ENCODE data around the gene NES.
A peak's percentile ranks its signal among the peaks of the same experiment; 100 is the strongest.

Gene NES

DNA sequence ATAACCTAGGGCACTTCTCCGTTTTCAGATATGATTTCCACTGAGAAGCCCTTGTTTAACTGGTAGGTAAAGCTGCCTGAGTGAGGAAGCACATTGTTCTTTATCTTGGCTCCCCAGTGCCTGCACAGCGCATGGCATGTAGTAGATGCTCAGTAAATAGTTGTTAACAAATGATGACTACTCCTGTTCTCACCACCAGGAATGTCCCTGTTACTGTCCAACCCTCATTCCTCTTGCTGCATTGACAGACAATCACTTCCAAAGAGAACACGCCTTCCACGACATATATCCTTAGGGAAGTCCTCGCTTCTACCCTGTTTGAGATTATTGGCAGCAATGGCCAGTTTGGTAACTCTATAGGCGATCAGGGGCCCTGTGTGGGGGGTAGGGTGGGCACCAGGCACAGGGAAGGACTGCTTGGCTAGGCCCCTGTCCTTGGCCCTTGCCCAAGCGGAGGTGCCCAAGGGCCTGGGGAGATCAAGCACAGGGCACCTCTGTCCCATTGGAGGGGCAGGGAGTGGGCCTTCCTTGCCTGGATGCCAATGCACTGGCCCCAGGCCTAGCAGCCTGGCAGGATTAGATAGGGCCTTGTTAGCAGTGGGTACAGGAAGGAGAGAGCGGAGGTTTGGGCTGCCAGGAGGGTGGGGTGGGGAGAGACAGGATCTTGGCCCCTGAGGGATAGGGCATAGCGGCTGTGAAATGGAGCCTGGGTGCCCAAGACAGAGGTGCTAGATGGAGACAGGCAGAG is 10.2 kb downstream of the NES start:
- H3K27me3 ChIP-seq (ENCODE audit: control insufficient read depth, insufficient read depth, low read length) = peaks cover 6% of the 10 kb centered on the region
- H3K4me1 ChIP-seq (ENCODE audit: control insufficient read depth, insufficient read depth, low read length) = peaks cover 46% of the 10 kb centered on the region
- H3K36me3 ChIP-seq (ENCODE audit: insufficient read depth, low read length) = peaks cover 8% of the 10 kb centered on the region
- H3K9me3 ChIP-seq (replicated peaks; ENCODE audit: low read length) = no peaks in the 10 kb centered on the region
- H3K4me2 ChIP-seq (ENCODE audit: low read length) = no peak overlapping the region
- no peak overlapping the region for H3K4me3 ChIP-seq (ENCODE audit: low read length)
- H3K9ac ChIP-seq (ENCODE audit: low read depth, low read length) = no peak overlapping the region

GRCh38 chr1:156665539-156665938 is 11.7 kb downstream of the NES start:
- H3K4me2 ChIP-seq (ENCODE audit: low read length) = peak overlapping the region; percentile 70
- peaks cover 61% of the 10 kb centered on the region for H3K4me1 ChIP-seq (ENCODE audit: control insufficient read depth, insufficient read depth, low read length)
- H3K9ac ChIP-seq (ENCODE audit: low read depth, low read length) = peak overlapping the region; percentile 77
- H3K4me3 ChIP-seq (ENCODE audit: low read length) = no peak overlapping the region
- H3K27me3 ChIP-seq (ENCODE audit: control insufficient read depth, insufficient read depth, low read length) = no peaks in the 10 kb centered on the region
- H3K36me3 ChIP-seq (ENCODE audit: insufficient read depth, low read length) = no peaks in the 10 kb centered on the region
- H3K9me3 ChIP-seq (replicated peaks; ENCODE audit: low read length) = no peaks in the 10 kb centered on the region

GRCh38 chr1:156664767-156665411 is 12.3 kb downstream of the NES start:
- no peaks in the 10 kb centered on the region for H3K36me3 ChIP-seq (ENCODE audit: insufficient read depth, low read length)
- peaks cover 66% of the 10 kb centered on the region for H3K4me1 ChIP-seq (ENCODE audit: control insufficient read depth, insufficient read depth, low read length)
- no peaks in the 10 kb centered on the region for H3K9me3 ChIP-seq (replicated peaks; ENCODE audit: low read length)
- H3K4me3 ChIP-seq (ENCODE audit: low read length) = peak overlapping the region; percentile 56
- peak overlapping the region; percentile 70 for H3K4me2 ChIP-seq (ENCODE audit: low read length)
- H3K9ac ChIP-seq (ENCODE audit: low read depth, low read length) = peak overlapping the region; percentile 77
- no peaks in the 10 kb centered on the region for H3K27me3 ChIP-seq (ENCODE audit: control insufficient read depth, insufficient read depth, low read length)

- Histone ChIP-seq H3K4me3 (ENCODE audit: low read length) (peak overlapping the region; percentile 56), H3K36me3 (ENCODE audit: insufficient read depth, low read length) (no peaks in the 10 kb centered on the region), H3K4me1 (ENCODE audit: control insufficient read depth, insufficient read depth, low read length) (peaks cover 72% of the 10 kb centered on the region), H3K9ac (ENCODE audit: low read depth, low read length) (peak overlapping the region; percentile 77), H3K9me3 (replicated peaks; ENCODE audit: low read length) (no peaks in the 10 kb centered on the region), H3K4me2 (ENCODE audit: low read length) (peak overlapping the region; percentile 70), H3K27me3 (ENCODE audit: control insufficient read depth, insufficient read depth, low read length) (no peaks in the 10 kb centered on the region)
These were observed 13.0 kb downstream of the NES start for GRCh38 chr1:156664046-156664766.

- no peaks in the 10 kb centered on the region for H3K9me3 ChIP-seq (replicated peaks; ENCODE audit: low read length)
- no peak overlapping the region for H3K4me3 ChIP-seq (ENCODE audit: low read length)
- H3K9ac ChIP-seq (ENCODE audit: low read depth, low read length) = peak overlapping the region; percentile 77
- H3K4me1 ChIP-seq (ENCODE audit: control insufficient read depth, insufficient read depth, low read length) = peaks cover 73% of the 10 kb centered on the region
- H3K27me3 ChIP-seq (ENCODE audit: control insufficient read depth, insufficient read depth, low read length) = no peaks in the 10 kb centered on the region
- H3K36me3 ChIP-seq (ENCODE audit: insufficient read depth, low read length) = no peaks in the 10 kb centered on the region
- H3K4me2 ChIP-seq (ENCODE audit: low read length) = peak overlapping the region; percentile 38
These were observed 14.0 kb downstream of the NES start for GRCh38 chr1:156663178-156663577.

DNA sequence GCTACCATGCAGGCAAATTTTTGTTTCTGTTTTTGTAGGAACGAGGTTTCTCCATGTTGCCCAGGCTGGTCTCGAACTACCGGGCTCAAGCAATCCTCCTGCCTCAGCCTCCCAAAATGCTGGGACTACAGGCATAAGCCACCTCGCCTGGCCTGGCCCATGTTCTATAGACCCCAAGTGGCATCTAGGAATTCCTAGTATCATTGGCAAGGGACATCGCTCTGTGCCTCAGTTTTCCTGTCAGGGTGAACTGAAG is 14.5 kb downstream of the NES start:
- H3K4me3 ChIP-seq (ENCODE audit: low read length) = no peak overlapping the region
- H3K9me3 ChIP-seq (replicated peaks; ENCODE audit: low read length) = no peaks in the 10 kb centered on the region
- H3K36me3 ChIP-seq (ENCODE audit: insufficient read depth, low read length) = no peaks in the 10 kb centered on the region
- peaks cover 70% of the 10 kb centered on the region for H3K4me1 ChIP-seq (ENCODE audit: control insufficient read depth, insufficient read depth, low read length)
- H3K27me3 ChIP-seq (ENCODE audit: control insufficient read depth, insufficient read depth, low read length) = no peaks in the 10 kb centered on the region
- H3K4me2 ChIP-seq (ENCODE audit: low read length) = peak overlapping the region; percentile 19
- peak overlapping the region; percentile 49 for H3K9ac ChIP-seq (ENCODE audit: low read depth, low read length)

- Histone ChIP-seq H3K4me3 (ENCODE audit: low read length) (peak overlapping the region; percentile 37), H3K4me2 (ENCODE audit: low read length) (peak overlapping the region; percentile 19), H3K27me3 (ENCODE audit: control insufficient read depth, insufficient read depth, low read length) (peaks cover 1% of the 10 kb centered on the region), H3K9ac (ENCODE audit: low read depth, low read length) (peak overlapping the region; percentile 49), H3K9me3 (replicated peaks; ENCODE audit: low read length) (no peaks in the 10 kb centered on the region), H3K4me1 (ENCODE audit: control insufficient read depth, insufficient read depth, low read length) (peaks cover 68% of the 10 kb centered on the region), H3K36me3 (ENCODE audit: insufficient read depth, low read length) (no peaks in the 10 kb centered on the region)
These were observed 15.0 kb downstream of the NES start for GRCh38 chr1:156662005-156662799.

DNA sequence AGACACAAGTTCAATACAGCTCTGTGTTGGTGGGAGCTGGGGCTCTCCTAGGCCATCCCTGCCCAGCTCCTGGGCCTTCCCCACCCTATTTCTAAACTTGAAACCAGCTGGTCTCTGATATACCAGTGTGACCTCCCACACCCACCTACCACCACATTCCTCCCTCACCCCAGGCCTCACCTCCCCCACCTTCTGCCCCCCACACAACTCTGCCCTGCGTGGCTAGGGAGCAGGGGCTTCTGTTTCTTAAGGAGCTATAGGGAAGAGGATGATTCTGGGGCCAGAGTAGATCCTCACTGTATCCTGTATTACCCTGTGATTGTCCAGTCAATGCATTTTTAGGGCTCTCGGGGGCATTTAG is 16.5 kb downstream of the NES start:
- Histone ChIP-seq H3K9ac (ENCODE audit: low read depth, low read length) (peak overlapping the region; percentile 51), H3K36me3 (ENCODE audit: insufficient read depth, low read length) (no peaks in the 10 kb centered on the region), H3K27me3 (ENCODE audit: control insufficient read depth, insufficient read depth, low read length) (peaks cover 16% of the 10 kb centered on the region), H3K4me3 (ENCODE audit: low read length) (peak overlapping the region; percentile 6), H3K9me3 (replicated peaks; ENCODE audit: low read length) (no peaks in the 10 kb centered on the region), H3K4me2 (ENCODE audit: low read length) (peak overlapping the region; percentile 19), H3K4me1 (ENCODE audit: control insufficient read depth, insufficient read depth, low read length) (peaks cover 72% of the 10 kb centered on the region)

DNA sequence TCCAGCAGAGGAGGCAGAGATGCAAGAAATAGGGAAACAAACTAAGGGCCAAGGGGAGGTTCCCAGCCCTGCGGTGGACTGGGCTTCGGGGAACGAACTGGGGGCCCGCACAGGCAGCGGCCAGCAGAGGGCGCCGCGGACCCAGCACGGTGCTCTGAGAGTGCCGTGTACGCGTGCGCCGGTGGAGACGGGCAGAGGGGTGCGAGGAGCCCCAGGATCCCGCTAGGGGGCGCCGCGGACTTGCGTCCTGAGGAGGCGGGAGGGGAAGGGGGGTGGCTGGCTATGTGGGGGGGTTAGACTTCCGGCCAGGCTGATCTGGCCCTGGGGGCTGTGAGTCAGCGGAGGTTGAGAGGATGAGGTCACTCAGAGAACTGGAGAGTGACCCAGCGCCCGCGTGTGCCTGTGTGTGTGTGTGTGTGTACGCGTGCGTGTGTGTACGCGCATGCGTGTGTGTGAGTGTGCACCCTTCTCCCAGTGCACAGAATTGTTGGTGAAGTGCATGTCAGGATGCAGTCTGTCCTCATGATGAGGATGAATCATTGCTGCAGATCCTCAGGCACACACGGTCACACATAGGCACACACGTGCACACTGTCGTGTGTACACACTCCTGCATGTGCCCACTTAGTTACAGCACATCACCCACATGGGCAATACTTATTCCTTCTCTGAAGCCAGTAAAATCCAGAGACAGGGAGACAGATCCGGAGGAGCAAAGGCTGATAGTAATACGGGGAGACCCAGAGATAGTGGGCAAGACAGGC is 17.0 kb downstream of the NES start:
- no peaks in the 10 kb centered on the region for H3K36me3 ChIP-seq (ENCODE audit: insufficient read depth, low read length)
- H3K4me1 ChIP-seq (ENCODE audit: control insufficient read depth, insufficient read depth, low read length) = peaks cover 66% of the 10 kb centered on the region
- no peaks in the 10 kb centered on the region for H3K9me3 ChIP-seq (replicated peaks; ENCODE audit: low read length)
- H3K4me2 ChIP-seq (ENCODE audit: low read length) = peak overlapping the region; percentile 76
- H3K4me3 ChIP-seq (ENCODE audit: low read length) = peak overlapping the region; percentile 41
- H3K27me3 ChIP-seq (ENCODE audit: control insufficient read depth, insufficient read depth, low read length) = peaks cover 22% of the 10 kb centered on the region
- peak overlapping the region; percentile 51 for H3K9ac ChIP-seq (ENCODE audit: low read depth, low read length)

DNA sequence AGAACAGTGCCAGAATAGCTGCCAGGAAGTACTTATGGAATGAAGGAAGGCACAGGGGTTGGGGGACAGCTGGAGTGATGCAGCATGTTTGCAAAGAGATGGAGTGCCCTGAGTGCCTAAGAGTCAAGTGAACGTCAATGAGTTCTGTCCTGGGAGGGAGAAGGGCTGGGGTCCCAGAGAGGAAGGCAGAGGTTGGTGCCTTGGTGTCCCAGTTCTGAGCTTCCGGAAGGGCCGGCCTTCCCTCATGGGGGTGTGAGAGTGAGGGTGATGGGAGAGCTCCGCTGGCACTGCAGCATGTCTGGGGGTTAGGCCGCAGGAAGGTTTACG is 17.6 kb downstream of the NES start:
- Histone ChIP-seq H3K9ac (ENCODE audit: low read depth, low read length) (peak overlapping the region; percentile 22), H3K4me1 (ENCODE audit: control insufficient read depth, insufficient read depth, low read length) (peaks cover 60% of the 10 kb centered on the region), H3K4me2 (ENCODE audit: low read length) (peak overlapping the region; percentile 76), H3K9me3 (replicated peaks; ENCODE audit: low read length) (no peaks in the 10 kb centered on the region), H3K27me3 (ENCODE audit: control insufficient read depth, insufficient read depth, low read length) (peaks cover 27% of the 10 kb centered on the region), H3K36me3 (ENCODE audit: insufficient read depth, low read length) (no peaks in the 10 kb centered on the region), H3K4me3 (ENCODE audit: low read length) (peak overlapping the region; percentile 41)

All from skeletal muscle satellite cell (primary cell).